Nephron (organoid): ENCODE data around the gene PLCB3.

ENCODE experiments used
- H3K27ac Mint-ChIP-seq, 3 experiments: 2 replicates each; pipeline ENCODE4 v1.8.0; 2020; ENCODE audit warnings: mixed read lengths in 3 of 3, mild to moderate bottlenecking in 2 of 3, moderate library complexity in 1 of 3
- H3K27me3 Mint-ChIP-seq: 2 replicates; pipeline ENCODE4 v1.8.0; 2021; ENCODE audit warnings: low read depth, mild to moderate bottlenecking, moderate library complexity, mixed read lengths
- H3K36me3 Mint-ChIP-seq: 2 replicates; pipeline ENCODE4 v1.8.0; 2020; ENCODE audit warnings: low read depth, mixed read lengths
- H3K4me1 Mint-ChIP-seq: 2 replicates; pipeline ENCODE4 v1.8.0; 2020; ENCODE audit warnings: mixed read lengths
- H3K4me3 Mint-ChIP-seq, 3 experiments: 2 replicates each; pipeline ENCODE4 v1.8.0; 2020; ENCODE audit warnings: mild to moderate bottlenecking in 3 of 3, mixed read lengths in 3 of 3, moderate library complexity in 2 of 3
- H3K9me3 Mint-ChIP-seq: 2 replicates; pipeline ENCODE4 v1.8.0; 2020; ENCODE audit warnings: mixed read lengths
- TF ChIP-seq, protein P1 (sequence below), 3 experiments: fragments of 200-600 bp; sonication (generic); IDR thresholded peaks; one replicate each; pipeline ENCODE4 v1.5.0; 2021; ENCODE audit warnings: antibody characterized with exemption in 3 of 3; ENCODE audit not compliant: unreplicated experiment in 3 of 3

The PLCB3 gene

DNA sequence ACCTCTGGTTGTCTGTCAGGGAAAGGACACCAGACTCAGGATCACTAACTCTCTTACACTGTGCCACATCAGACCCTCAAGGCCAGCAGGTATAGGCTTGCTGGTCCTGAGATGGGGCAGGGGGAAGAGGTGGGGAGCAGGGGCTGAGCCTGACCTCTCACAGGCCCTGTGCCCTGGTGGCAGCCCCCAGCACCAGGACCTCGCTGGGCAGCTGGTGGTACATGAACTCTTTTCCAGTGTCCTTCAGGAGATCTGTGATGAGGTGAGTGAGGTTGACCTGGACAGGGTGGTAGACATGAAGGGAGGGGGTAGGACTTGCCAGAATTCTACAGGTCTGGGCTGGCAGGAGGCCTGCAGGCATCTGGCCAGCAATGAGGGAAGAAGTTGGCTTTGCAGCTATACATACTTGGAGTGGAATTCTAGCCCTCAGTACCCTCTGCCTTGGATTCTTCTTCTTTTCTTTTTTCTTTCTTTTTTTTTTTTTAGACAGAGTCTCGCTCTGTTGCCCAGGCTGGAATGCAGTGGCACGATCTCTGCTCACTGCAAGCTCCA is 23.8 kb upstream of the PLCB3 start:
- peak overlapping the region; percentile 87 to 91 (median 90) for H3K4me3 Mint-ChIP-seq
- peaks cover 32% of the 10 kb centered on the region for H3K4me1 Mint-ChIP-seq
- no peaks in the 10 kb centered on the region for H3K9me3 Mint-ChIP-seq
- H3K27ac Mint-ChIP-seq, result peak overlapping the region; percentile 40 to 60 (median 59)
- TF ChIP-seq, protein P1, sequence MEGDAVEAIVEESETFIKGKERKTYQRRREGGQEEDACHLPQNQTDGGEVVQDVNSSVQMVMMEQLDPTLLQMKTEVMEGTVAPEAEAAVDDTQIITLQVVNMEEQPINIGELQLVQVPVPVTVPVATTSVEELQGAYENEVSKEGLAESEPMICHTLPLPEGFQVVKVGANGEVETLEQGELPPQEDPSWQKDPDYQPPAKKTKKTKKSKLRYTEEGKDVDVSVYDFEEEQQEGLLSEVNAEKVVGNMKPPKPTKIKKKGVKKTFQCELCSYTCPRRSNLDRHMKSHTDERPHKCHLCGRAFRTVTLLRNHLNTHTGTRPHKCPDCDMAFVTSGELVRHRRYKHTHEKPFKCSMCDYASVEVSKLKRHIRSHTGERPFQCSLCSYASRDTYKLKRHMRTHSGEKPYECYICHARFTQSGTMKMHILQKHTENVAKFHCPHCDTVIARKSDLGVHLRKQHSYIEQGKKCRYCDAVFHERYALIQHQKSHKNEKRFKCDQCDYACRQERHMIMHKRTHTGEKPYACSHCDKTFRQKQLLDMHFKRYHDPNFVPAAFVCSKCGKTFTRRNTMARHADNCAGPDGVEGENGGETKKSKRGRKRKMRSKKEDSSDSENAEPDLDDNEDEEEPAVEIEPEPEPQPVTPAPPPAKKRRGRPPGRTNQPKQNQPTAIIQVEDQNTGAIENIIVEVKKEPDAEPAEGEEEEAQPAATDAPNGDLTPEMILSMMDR (IDR thresholded peaks at IDR 0.05; ENCODE audit: unreplicated experiment in 3 of 3), result no peak
- peaks cover 4% of the 10 kb centered on the region for H3K27me3 Mint-ChIP-seq
- no peaks in the 10 kb centered on the region for H3K36me3 Mint-ChIP-seq

DNA sequence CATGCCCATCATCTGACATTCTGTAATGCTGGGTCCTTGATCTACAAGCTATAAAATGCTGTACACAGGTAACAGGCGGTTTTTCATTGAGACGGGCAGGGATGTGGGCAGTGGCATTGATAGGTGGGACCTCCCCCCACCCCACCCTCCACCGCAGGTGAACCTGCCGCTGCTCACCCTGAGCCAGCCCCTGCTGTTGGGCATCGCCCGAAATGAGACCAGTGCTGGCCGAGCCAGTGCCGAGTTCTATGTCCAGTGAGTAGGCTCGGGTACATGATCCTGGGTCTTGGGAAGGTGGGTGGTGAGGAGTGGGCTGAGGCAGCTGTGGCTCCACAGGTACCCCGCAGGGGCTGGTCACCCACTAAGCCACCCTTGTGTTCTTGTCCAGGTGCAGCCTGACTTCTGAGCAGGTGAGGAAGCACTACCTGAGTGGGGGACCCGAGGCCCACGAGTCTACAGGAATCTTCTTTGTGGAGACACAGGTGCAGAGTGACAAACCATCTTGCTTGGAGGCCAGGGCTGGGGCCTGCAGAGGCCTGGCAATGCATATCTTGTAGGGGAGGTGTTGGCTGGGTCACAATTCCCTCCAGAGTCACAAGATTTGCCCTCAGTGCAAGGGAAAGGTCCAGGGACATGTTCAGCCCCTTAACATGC is 22.1 kb upstream of the PLCB3 start:
- Mint-ChIP-seq H3K27me3 (peaks cover 4% of the 10 kb centered on the region), H3K4me3 (peak overlapping the region; percentile 84 to 92 (median 89)), H3K27ac (peak overlapping the region; percentile 51 to 89 (median 62)), H3K9me3 (no peaks in the 10 kb centered on the region), H3K36me3 (no peaks in the 10 kb centered on the region), H3K4me1 (peaks cover 36% of the 10 kb centered on the region)
- TF ChIP-seq, protein P1 (IDR thresholded peaks at IDR 0.05; ENCODE audit: unreplicated experiment in 3 of 3), result no peak

DNA sequence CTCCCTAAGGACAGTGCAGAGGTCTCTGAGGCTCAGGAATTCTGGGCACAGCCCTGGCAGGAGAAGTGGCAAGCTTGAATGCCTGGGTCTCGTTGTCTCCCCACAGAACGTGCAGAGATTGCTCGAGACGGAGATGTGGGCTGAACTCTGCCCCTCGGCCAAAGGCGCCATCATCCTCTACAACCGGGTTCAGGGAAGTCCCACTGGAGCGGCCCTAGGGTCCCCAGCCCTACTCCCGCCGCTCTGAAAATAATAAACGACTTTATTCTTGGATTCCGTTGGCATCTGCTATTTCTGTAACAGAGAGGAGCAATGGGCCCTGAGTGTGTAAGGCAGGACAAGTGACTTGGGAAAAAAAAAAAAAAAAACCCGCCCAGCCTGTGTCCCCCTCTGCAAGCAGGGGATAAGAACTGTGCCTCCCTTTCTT is 21.6 kb upstream of the PLCB3 start:
- Mint-ChIP-seq H3K4me3 (peak overlapping the region; percentile 84 to 92 (median 89)), H3K36me3 (no peaks in the 10 kb centered on the region), H3K27me3 (peaks cover 4% of the 10 kb centered on the region), H3K9me3 (no peaks in the 10 kb centered on the region), H3K4me1 (peaks cover 36% of the 10 kb centered on the region), H3K27ac (peak overlapping the region; percentile 62 to 92 (median 89))
- TF ChIP-seq, protein P1 (IDR thresholded peaks at IDR 0.05; ENCODE audit: unreplicated experiment in 3 of 3), result no peak

DNA sequence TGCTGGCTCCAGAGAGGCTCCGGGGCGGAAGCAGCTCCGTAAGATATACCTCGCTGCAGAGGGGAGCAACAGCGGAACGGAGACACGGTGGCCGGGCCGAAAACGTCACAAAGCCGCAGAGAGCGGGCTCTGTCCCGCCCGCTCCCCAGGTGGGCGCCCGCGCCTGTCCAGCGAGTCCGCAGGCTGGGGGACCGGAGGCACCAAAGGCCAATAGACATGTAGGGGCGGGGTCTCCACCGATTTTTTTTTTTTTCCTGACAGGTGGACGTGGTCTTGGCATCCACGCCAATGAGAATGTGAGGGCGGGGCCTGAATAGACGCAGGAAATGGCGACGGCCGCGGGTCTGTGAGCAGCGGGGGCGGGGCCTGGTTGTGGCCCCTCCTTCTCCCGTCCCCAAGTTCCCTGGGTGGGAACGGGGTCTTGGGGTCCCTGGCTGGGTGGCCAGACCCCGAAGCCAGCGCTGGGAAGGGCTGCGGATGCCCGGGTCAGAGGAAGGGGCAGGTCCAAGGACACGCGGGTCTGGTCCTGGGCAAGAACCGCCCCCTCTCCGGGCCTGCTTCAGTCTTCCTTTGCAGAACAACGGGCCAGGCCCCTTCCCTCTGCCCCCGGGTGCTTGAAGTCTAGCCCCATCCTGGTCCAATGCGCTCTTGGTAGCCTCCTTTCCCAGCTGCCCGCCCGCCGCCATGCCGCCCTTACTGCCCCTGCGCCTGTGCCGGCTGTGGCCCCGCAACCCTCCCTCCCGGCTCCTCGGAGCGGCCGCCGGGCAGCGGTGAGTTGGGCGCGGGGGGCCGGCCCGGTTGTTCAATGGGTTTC is 21.0 kb upstream of the PLCB3 start, which contains the start of gene DNAJC4:
TSS of gene DNAJC4 (plus strand) at position 378 of the 814 bp plus-strand sequence. CDS start at position 685, 307 bp downstream.
- TF ChIP-seq, protein P1 (IDR thresholded peaks at IDR 0.05; ENCODE audit: unreplicated experiment in 3 of 3), result no peak
- Mint-ChIP-seq H3K27ac (peak within 1 kb of the TSS; percentile 62 to 92 (median 89)), H3K4me3 (peak within 1 kb of the TSS; percentile 84 to 92 (median 89)), H3K27me3 (peaks cover 4% of the 10 kb centered on the region), H3K9me3 (no peaks in the 10 kb centered on the region), H3K36me3 (no peaks in the 10 kb centered on the region), H3K4me1 (peaks cover 34% of the 10 kb centered on the region)

DNA sequence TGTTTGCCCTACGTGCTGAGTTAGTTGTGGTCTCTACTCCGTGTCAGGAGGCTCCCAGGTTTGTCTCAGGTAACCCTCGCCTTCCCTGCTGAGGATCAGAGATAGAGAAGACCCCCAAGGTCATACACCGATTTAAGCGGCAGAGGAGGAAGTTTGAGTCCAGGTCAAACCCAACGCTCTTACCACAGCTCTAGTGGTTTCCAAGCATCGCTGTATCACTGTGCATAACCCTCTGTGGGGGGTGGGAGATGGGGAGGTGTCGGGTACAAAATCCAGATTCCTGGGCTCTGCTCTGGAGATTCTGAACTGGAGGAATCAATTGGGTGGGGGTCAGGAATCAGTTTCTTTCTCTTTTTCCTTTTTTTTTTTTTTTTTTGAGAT is 20.4 kb upstream of the PLCB3 start:
- peaks cover 4% of the 10 kb centered on the region for H3K27me3 Mint-ChIP-seq
- H3K4me1 Mint-ChIP-seq, result peaks cover 36% of the 10 kb centered on the region
- TF ChIP-seq, protein P1 (IDR thresholded peaks at IDR 0.05; ENCODE audit: unreplicated experiment in 3 of 3), result no peak
- H3K36me3 Mint-ChIP-seq, result no peaks in the 10 kb centered on the region
- peak overlapping the region; percentile 84 to 92 (median 89) for H3K4me3 Mint-ChIP-seq
- no peaks in the 10 kb centered on the region for H3K9me3 Mint-ChIP-seq
- peak overlapping the region; percentile 62 to 92 (median 89) for H3K27ac Mint-ChIP-seq
